B cell (primary cell): ENCODE results near the gene RGS7. TPM values are rescaled to one million over a fixed set of nuclear protein-coding genes. Genes with fewer than 3 reads are reported as not detected.

Experiments
- ATAC-seq: fragments of 200-7000 bp; cut with Tn5 transposase; one replicate; pipeline ENCODE4 v1.10.0; 2021; ENCODE audit warnings: low read depth, mild to moderate bottlenecking, moderate number of reproducible peaks, moderate library complexity
- CTCF ChIA-PET: fragments of 350-600 bp; sonication (Branson Sonifier 250); formaldehyde crosslinking; loops from one replicate; lab custom pipeline; 2021; ENCODE audit warnings: antibody characterized with exemption, inconsistent platforms; lab: Charles Lee
- POLR2A ChIA-PET: fragments of 350-600 bp; sonication (Branson Sonifier 250); formaldehyde crosslinking; loops from one replicate; lab custom pipeline; 2021; ENCODE audit warnings: antibody characterized with exemption; lab: Charles Lee
- DNase-seq: peaks from one replicate; pipeline ENCODE4 v3.0.0; 2013
- H2AFZ ChIP-seq: 2 replicates; pipeline ENCODE4 v1.6.1; 2012; ENCODE audit warnings: mild to moderate bottlenecking, low read depth, low read length; ENCODE audit not compliant: insufficient read depth, poor library complexity, severe bottlenecking
- H3K27ac ChIP-seq, 2 donors: 1 replicate in 1 of 2; 2 replicates in 1 of 2; pipeline ENCODE4 v1.5.1; 2012 to 2013; ENCODE audit warnings: low read length in 2 of 2, mild to moderate bottlenecking in 2 of 2, moderate library complexity in 1 of 2
- H3K27me3 ChIP-seq, 4 experiments: fragments of 200-600 bp in 1 of 4; sonication (generic) in 1 of 4; replicated peaks in 1 of 4; 1 replicate in 2 of 4; 2 replicates in 2 of 4; pipeline versions ENCODE4 v1.6.1 to v1.7.0; 2013 to 2016; ENCODE audit warnings: low read length in 3 of 4, mild to moderate bottlenecking in 2 of 4, mixed read lengths in 1 of 4, moderate library complexity in 1 of 4; ENCODE audit not compliant: insufficient read depth in 4 of 4, control insufficient read depth in 3 of 4; ENCODE audit errors: control extremely low read depth in 1 of 4
- H3K36me3 ChIP-seq, 2 experiments: replicated peaks in 1 of 2; 1 replicate in 1 of 2; 2 replicates in 1 of 2; pipeline versions ENCODE4 v1.6.1 to v1.7.1; 2013; ENCODE audit warnings: low read length in 1 of 2; ENCODE audit not compliant: insufficient read depth in 2 of 2, control insufficient read depth in 1 of 2; ENCODE audit errors: control extremely low read depth in 1 of 2, extremely low read depth in 1 of 2
- H3K4me1 ChIP-seq, 2 donors: fragments of 200-600 bp in 1 of 2; sonication (generic) in 1 of 2; 1 replicate in 1 of 2; 2 replicates in 1 of 2; pipeline versions ENCODE4 v1.5.1 to v1.6.1; 2013 to 2017; ENCODE audit warnings: low read length in 2 of 2; ENCODE audit not compliant: control insufficient read depth in 2 of 2, insufficient read depth in 2 of 2
- H3K4me2 ChIP-seq: replicated peaks from 2 replicates; pipeline ENCODE3; 2012; ENCODE audit warnings: mild to moderate bottlenecking, low read depth, low read length; ENCODE audit not compliant: poor library complexity, severe bottlenecking
- H3K4me3 ChIP-seq, 5 experiments: fragments of 200-600 bp in 1 of 5; sonication (generic) in 1 of 5; 1 replicate in 3 of 5; 2 replicates in 2 of 5; pipeline versions ENCODE4 v1.5.1 to v1.7.0; 2011 to 2016; ENCODE audit warnings: low read length in 4 of 5, mild to moderate bottlenecking in 4 of 5, low read depth in 2 of 5, control low read depth in 1 of 5, moderate library complexity in 1 of 5; ENCODE audit not compliant: insufficient read depth in 1 of 5; ENCODE audit errors: control extremely low read depth in 1 of 5, extremely low read depth in 1 of 5
- H3K79me2 ChIP-seq: fragments of 200-600 bp; sonication (generic); one replicate; pipeline ENCODE4 v1.6.0; 2016; ENCODE audit warnings: low read length; ENCODE audit not compliant: control insufficient read depth, insufficient read depth
- H3K9ac ChIP-seq: fragments of 200-600 bp; sonication (generic); 2 replicates; pipeline ENCODE4 v1.6.1; 2017; ENCODE audit warnings: mild to moderate bottlenecking, low read length, moderate library complexity
- H3K9me3 ChIP-seq, 3 donors: one replicate each; pipeline versions ENCODE4 v1.6.1 to v1.7.1; 2013; ENCODE audit warnings: low read length in 2 of 3; ENCODE audit not compliant: control insufficient read depth in 2 of 3, insufficient read depth in 1 of 3; ENCODE audit errors: control extremely low read depth in 1 of 3
- H4K20me1 ChIP-seq: 2 replicates; pipeline ENCODE4 v1.6.0; 2012; ENCODE audit warnings: mild to moderate bottlenecking, low read length; ENCODE audit not compliant: insufficient read depth, control insufficient read depth, poor library complexity, severe bottlenecking
- H3K27ac Mint-ChIP-seq: one replicate; pipeline ENCODE4 v1.8.0; 2021; ENCODE audit warnings: mixed read lengths
- H3K27me3 Mint-ChIP-seq: one replicate; pipeline ENCODE4 v1.8.0; 2021; ENCODE audit warnings: mixed read lengths
- H3K4me1 Mint-ChIP-seq: one replicate; pipeline ENCODE4 v1.8.0; 2021; ENCODE audit warnings: mixed read lengths
- H3K4me3 Mint-ChIP-seq: one replicate; pipeline ENCODE4 v1.8.0; 2021; ENCODE audit warnings: mixed read lengths
- H3K9me3 Mint-ChIP-seq: one replicate; pipeline ENCODE4 v1.8.0; 2022; ENCODE audit warnings: mixed read lengths; ENCODE audit not compliant: insufficient read depth
- CTCF ChIP-seq: fragments of 200-600 bp; IDR thresholded peaks from one replicate; pipeline ENCODE4 v1.8.0; 2022; ENCODE audit warnings: antibody characterized with exemption, mild to moderate bottlenecking
- EZH2 ChIP-seq: IDR thresholded peaks from 2 replicates; pipeline ENCODE4 v1.6.1; 2012; ENCODE audit warnings: borderline replicate concordance, low read depth, mild to moderate bottlenecking, moderate library complexity, low read length; ENCODE audit not compliant: insufficient read depth, poor library complexity, severe bottlenecking
- WGBS: methylation state at CpG from one replicate; pipeline ENCODE4 v1.1.5; 2013; ENCODE audit warnings: missing lambda C conversion rate; ENCODE audit not compliant: insufficient coverage; 5-methylcytosine and 5-hydroxymethylcytosine counted together
- intact Hi-C: fragments of 100-400 bp; cut with micrococcal nuclease; formaldehyde crosslinking; loops from one replicate; pipeline ENCODE4 v1.10.0; 2022
- polyA plus RNA-seq: library from polyadenylated mRNA; depleted of rRNA; stranded (reverse); fragments of >200 nt; gene quantifications from 2 replicates; pipeline ENCODE4 v1.2.3, GENCODE V29; 2012
- total RNA-seq, 2 donors: library from RNA; stranded (reverse); fragments of 120-200 nt in 1 of 2; gene quantifications; 1 replicate in 1 of 2; 2 replicates in 1 of 2; pipeline versions ENCODE4 v1.2.3 to v1.2.4, GENCODE V29; 2013 to 2022

Gene RGS7
- total and polyA plus RNA-seq, 2 donors (not counting 1 experiment from before 2014, with no cell fraction given) = 0.15 to 1.8 TPM

GRCh38 chr1:241215683-241216082, 141.3 kb downstream of the RGS7 start:
- Mint-ChIP-seq H3K4me3 (no peak overlapping the region), H3K9me3 (no peaks in the 10 kb centered on the region), H3K27me3 (no peaks in the 10 kb centered on the region), H3K4me1 (no peaks in the 10 kb centered on the region), H3K27ac (no peak overlapping the region)
- Histone ChIP-seq H3K36me3 (no peaks in the 10 kb centered on the region), H3K79me2 (no peaks in the 10 kb centered on the region), H4K20me1 (no peaks in the 10 kb centered on the region), H2AFZ (no peak overlapping the region), H3K4me2 (no peak overlapping the region), H3K27ac (no peak overlapping the region), H3K4me3 (no peak overlapping the region), H3K9me3 (no peaks in the 10 kb centered on the region), H3K9ac (no peak overlapping the region), H3K4me1 (no peaks in the 10 kb centered on the region), H3K27me3 (no peaks in the 10 kb centered on the region)
- intact Hi-C loops = no loop called here
- no peak for DNase-seq
- CTCF ChIA-PET = no interaction called here
- TF ChIP-seq EZH2 (no peak), CTCF (no peak)
- POLR2A ChIA-PET = no interaction called here
- ATAC-seq = no peak
- WGBS = no CpG with 5 or more reads among the region's 9 CpGs

- Histone ChIP-seq H3K4me1 (no peaks in the 10 kb centered on the region), H3K36me3 (no peaks in the 10 kb centered on the region), H3K9ac (no peak overlapping the region), H3K79me2 (no peaks in the 10 kb centered on the region), H3K27me3 (no peaks in the 10 kb centered on the region), H3K27ac (no peak overlapping the region), H3K4me2 (no peak overlapping the region), H4K20me1 (no peaks in the 10 kb centered on the region), H2AFZ (no peak overlapping the region), H3K9me3 (no peaks in the 10 kb centered on the region), H3K4me3 (no peak overlapping the region)
- ChIA-PET POLR2A (no interaction called here), CTCF (no interaction called here)
- Mint-ChIP-seq H3K27ac (no peak overlapping the region), H3K27me3 (no peaks in the 10 kb centered on the region), H3K4me1 (no peaks in the 10 kb centered on the region), H3K4me3 (no peak overlapping the region), H3K9me3 (no peaks in the 10 kb centered on the region)
- no peak for TF ChIP-seq CTCF
- TF ChIP-seq EZH2 = no peak
- 23% methylated on average over 4 of the region's 4 CpGs for WGBS
- intact Hi-C loops = no loop called here
- DNase-seq = no peak
- no peak for ATAC-seq
These were observed 141.8 kb downstream of the RGS7 start for GRCh38 chr1:241215203-241215602.
